Measurements from ENCODE around the gene ABCB9.

Gene ABCB9

DNA sequence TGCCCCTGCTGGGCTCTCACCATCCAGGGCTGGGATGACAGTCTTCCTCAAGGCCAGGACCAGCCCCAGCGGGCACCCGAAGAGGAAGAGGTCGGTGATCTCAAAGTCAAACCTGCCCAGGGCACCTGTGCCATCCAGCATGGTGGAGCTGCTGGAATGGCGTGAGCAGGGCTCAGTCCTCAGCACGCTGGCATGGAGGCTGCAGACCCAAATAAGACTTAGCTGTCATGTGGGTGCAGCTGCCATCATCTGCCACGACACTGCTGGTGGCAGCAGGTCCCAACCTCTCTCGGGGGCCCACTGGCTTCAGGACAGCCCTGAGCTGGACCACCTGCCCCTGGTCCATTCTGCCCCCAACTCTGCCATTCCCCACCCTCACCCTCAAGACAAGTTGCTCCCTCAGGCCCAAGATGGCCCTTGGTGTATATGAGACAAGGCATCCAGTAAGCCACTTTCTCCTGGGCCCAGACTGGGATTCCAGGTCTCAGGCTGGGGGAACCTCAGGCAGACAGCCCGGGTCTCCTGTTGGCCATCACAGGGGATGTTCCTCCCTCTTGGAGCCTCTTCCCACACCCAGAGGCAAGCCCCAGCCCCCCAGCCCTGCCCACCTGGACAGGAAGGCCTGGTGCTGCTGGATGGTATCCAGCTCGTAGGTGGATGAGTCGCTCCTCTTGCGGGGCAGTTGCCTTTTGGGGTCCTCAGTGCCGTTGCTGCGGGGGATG lies 28.7 kb upstream of the ABCB9 start:
- no peak for DNase-seq

DNA sequence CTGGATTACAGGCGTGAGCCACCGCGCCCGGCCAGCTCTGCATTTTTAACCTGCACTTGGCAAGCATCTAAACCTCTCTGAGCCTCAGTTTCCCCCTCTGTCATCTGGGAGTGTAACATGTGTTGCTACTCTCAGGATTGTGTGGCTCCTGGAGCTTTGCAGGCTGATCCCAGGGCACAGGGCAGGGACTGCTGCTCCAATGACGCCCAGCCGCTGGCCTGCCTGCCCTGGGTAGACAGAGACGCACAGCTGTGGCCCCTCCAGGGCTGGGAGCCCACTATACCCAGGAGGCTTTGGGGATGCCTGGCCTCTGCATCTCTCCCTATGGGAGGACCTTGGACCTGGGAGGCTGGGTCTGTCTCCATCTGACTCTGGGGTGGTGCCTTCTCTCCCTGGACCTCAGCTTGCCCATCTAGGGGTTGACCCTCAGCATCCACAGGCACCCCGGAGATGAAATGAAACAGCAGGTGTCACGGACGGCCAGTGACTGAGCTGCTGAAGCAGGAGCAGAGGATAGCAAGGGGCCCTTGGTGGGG lies 27.9 kb upstream of the ABCB9 start:
- DNase-seq: no peak

DNA sequence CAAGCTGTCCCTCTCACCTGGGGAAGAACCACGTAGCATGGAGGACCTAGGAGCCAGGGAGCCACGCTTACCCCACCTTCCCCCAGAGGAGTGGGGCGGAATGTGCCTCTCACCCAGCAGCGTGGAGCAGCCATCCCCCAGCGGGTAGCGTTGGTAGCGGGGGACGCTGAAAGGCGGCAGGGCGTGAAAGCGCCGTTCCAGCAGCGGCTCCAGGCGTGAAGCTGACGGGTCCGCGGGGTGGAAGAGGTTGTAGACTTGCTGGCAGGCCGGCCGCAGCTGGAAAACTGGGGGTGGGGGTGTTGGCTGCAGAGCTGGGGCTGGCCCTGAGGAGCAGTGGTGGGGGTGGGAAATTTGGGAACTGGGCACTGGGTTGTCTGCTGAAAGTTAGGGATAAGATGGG lies 26.1 kb upstream of the ABCB9 start:
- no peak for DNase-seq

DNA sequence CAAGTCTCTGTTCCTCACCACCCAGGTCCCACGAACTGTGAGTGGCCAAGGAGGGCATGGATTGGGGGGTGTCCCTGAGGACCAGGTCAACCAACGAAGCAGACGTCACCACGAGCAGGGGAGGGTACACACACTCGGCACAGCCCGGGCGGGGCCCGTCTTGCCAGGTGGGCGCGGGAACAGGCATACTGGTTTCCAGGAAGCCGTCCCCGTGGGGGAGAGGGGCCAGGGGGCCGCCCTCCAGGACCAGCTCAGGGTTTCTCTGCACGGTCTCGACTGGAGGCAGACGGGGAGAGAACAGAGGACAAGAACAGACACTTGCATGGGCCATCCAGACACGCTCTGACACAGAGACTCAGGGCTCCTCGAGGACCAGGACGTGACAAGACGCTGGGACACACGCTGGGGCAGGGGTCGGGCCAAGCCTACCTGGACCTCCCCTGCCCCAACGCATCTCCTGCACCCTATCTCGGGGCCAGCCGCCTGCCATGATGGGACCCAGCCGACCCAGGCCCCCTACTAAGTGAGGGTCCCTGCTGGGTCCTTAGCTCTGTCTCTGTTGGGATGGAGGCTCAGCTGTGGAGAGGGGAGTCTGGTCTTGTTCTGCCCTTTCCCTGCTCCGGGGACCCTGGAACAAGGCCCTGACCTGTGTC lies 25.5 kb upstream of the ABCB9 start:
- no peak for DNase-seq

DNA sequence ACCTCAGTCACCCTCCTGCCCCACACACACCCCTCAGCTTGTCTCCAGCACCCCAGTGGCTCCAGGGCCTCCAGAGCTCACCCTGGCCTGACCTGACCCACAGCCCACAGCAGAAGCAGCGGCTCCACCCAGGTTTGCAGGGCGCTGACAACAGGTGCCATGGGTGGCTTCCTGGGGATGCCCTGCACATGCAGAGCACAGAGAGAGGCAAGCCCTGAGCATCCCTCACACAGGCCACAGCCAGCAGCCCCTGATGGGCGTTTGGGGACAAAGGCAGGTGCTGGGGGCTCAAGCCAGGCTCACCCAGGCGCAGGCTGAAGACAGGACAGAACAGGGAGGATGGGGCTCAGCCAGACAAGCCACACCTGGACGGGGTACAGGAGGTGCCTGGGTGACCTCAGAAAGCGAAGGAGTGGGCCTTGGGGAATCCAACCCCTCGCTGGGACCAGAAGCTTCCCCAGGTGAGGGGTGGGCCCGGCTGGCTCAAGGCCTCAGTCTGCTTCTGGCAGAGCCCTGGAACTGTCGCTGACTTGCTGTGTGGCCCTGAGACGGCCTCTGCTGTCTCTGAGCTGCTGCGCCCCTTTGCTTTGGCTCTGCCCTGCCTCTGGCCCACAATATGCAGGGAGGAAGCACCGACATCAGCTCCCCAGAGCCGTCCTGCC lies 24.8 kb upstream of the ABCB9 start:
- no peak for DNase-seq

DNA sequence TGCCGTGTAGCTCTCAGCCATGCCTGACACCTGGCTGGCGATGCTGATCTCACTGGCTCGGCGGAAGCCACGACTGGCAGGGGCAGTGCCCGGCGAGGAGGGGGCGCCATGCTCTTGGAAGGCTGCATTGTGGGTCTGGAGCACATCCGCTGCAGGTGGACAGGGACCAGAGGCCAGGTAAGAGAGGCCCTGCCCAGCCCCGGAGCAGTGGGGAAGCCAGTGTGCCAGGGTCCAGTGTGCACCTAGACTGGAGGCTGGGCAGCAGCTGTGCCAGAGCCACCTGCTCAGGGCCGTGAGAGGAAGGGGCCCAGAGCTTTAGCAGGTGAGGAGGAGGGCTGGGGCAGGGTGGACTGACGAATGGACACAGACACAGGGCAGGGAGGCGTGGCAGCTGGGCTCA lies 24.3 kb upstream of the ABCB9 start:
- DNase-seq: no peak

DNA sequence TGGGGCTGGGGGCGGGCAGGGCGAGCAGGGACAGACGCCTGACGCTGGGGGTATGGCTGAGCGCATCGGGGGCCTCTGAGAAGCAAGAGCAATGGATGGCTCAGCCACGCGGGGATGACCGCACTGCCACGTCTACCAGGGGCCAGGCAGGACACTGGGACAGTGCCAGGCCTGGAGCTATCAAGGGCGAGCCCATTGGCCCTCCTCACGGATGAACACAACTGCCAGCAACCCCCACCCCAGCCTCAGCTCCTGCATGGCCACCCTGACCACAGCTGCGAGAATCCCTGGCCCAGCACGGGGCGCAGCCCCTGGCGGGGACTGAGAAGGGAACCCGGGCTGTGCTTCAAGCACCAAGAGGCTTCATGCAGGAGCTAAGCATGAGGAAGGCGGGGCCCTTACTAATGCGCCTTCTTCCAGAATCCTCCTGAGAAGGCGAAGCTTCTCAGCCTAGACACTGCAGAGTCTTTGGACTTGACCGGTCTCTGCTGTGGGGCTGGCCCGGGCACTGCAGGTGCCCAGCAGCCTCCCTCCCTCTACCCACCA lies 23.7 kb upstream of the ABCB9 start:
- no peak for DNase-seq

DNA sequence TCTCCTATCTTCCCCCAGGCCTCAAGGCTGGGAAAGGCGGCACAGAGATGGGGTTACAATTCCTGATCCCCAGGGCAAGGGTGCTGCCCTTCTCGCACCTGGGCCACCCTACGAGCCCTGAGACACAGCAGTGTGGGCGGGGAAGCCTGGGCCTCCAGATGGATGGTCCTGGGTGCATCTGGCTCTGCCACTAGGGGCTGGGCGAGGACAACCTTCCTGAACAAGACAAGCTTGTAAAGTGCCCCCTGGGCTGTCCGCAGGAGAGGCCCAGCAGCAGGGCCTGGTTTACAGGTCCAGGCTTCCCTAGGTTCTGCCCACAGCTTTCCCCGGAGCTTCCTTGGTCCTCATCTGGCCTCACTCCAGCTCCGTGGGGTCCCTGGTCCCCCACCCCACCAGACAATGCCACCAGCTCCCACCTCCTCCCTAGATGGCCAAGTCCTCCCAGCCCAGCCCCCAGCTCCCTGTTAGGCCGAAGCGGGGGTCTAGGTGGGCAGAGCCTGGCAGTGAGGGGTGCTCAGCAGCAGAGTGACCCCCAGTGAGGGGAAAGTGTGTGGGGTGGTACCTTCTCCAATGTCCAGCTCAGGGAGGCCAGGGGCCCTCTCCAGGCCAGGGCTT lies 23.1 kb upstream of the ABCB9 start:
- no peak for DNase-seq

DNA sequence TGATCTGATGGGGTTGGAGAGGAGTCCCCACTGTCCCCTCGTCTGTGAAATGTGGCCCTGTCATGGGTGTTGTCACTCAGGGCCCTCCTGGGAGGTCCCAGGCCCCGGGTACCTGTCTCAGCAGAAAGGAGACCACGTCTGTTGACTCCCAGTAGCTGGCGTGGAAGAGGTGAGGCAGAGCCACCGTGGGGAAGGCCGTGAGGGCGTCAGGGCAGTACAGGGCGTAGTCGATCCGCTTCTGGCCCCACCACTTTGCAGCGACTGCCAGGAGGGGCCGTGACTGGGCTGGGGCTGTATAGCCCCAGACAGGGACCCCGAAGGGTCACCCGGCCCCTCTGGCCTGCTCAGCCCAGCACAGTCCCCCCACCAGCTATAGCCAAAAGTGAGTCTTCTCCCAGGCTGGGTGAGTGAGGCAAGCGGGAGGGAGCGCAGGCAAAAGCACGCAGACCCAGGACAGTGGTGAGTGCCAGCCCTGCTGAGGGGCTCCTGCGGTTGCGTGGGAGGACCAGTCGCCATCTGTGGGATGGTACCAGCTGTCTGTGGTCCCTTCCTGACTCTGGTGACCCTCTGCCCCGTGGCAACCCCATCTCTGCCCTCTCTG lies 22.4 kb upstream of the ABCB9 start:
- no peak for DNase-seq

DNA sequence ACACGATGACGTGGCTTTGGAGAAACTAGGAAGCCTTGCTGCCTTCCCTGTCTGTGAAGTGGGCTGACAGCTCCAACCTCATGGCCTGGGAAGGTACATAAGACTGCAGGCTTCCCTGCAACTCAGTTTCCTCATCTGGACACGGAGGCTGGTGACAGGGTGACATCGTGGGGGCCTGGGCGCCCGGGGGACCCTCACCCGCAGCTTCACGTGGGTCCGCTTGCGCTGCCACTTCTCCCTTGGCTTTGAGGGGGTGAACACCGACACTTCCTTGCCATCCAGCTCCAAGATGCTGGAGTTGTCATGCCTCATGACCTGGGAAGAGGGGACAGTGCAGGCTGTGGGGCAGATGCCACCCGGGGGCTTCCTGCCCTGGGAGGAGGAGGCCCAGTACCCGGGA lies 21.8 kb upstream of the ABCB9 start:
- no peak for DNase-seq

DNA sequence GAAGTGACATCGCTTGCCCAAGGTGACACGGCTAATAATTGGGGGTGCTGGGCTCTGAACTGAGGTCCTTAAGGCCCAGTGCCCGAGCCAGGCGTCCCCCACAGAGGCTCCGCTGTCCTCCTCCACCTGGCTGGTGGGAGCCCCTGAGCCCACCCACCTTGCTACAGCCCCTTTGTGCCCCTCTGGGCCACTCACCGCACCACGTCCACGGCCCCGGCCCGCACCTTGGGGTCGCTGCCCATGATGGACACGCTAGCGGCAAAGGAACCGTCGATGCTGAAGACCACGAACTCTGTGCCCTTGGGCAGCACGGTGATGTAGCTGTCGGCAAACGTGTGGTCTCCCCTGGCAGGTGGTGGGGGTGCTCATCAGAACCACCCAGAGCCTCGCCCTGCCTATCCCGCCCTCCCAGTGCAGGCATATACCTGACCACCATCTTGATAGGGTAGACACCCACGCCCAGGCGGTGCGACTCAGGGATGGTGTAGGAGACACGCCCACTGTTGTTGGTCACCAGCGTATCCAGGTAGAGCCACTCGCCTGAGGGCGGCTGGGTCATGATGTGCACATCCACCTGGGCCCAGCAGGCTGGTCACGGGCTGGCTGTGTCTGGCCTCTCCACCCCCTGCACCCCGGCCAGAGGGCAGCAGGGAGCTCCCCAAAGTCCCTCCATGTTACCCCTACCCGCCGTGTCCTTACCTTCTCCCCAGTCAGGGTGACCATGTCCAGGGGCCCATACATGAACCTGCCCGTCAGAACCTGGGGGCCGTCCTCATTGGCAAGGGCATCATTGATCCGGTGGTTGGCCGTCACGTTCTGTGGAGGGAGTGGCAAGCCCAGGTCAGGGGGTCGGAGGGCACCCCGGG lies 21.1 kb upstream of the ABCB9 start:
- no peak for DNase-seq

DNA sequence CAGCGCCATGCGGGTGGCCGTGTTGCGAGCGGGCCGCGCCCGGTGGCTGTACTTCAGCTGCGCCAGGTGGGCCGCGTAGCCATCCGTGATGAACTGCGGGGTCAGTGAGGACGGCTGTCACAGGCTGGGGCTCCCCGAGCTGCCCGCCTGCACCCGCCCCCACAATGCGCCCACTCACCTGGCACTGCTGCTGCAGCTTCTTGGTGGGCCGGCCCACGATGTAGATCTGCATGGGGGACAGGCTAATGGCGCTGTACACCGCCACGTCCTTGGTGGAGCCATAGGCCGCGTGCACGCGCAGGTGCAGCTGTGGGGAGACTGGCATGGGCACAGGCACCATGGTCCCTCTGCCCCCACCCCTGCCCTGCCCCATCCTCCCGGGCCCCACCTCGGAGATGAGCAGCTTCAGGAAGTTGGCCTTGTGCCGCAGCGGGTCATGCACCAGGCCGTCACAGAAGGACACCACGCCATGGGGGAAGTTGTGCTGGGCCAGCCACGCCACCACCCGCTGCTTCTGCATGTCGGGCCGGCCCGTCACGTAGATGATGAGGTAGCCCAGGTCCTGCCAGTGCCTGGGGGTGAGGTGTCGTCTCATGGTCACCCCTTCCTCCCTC lies 20.1 kb upstream of the ABCB9 start:
- DNase-seq: no peak

DNA sequence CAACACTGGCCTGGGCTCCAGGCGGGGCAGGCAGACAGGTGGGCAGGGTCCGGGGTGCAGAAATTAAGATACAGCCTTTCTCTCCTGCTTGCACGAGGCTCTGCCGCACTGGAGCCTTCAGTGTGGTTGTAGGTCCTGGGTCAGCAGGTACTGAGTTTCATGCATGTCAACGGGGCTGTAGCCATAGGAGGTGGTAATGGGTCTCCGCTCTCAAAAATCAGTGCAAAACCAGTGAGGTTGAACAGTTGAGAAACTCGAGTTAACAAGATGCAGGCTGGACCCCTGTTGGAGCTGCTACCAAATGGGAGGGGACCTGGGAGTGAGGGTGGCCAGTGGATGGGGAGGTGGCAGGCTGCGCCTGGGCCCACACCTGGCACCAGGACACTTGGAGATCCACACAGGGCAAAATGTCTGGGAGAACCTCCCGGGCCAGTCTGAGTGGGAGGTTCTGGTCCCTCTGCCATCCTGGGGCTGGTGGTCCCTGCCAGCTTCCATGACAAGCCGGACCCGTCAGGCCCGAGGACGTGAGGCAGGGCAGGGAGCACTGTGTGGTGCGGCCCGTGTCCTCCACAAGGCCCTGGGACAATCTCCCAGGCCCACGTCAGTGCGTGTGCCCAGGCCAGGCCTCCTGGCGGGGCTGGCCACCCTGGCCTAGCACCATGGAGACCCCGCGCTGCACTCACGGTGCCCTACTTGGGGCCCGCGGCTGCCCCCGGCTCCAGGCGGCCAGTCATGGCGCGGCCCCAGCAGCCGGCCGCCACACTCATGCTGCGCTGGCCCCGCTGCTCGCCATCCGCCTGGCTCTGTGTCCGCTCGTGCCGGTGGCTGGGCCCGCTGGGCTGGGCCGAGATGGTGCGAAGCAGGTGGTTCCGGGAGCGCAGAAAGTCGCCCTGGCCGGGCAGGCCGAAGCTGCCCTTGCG lies 19.3 kb upstream of the ABCB9 start:
- no peak for DNase-seq

DNA sequence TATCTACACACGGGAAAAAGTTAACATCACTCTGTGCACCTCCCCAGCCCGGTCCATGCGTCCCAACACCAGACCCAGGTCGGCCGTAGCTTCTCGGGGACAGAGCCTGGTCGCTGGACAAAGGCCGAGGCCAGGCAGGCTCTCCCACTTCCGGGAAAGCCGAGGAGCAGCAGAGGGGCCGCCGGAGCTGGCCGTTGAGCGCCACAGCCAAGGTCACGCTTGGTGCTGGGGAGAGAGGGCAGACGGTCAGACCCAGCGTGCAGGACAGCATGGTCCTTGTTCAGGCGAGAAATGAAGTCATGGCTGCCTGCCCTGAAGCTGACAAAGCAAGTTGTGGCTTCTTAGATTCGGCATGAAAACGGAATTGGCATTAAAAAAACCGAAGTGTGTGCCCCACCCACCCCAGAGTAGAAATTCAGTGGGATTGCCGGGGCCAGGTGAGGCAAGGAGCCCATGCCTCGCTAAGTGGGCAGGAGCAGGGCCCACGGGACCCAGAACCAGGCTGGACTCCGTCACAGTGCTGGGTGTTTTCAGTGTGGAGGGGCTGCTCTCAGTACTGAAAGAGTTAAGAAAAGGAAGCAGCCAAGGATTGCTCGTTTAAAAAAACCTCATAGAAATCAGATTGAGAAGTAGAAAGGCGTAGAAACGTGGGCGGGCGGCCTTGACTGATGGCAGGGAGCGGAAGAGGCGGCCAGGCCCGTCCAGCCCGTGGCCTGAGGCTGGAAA lies 18.5 kb upstream of the ABCB9 start:
- no peak for DNase-seq

DNA sequence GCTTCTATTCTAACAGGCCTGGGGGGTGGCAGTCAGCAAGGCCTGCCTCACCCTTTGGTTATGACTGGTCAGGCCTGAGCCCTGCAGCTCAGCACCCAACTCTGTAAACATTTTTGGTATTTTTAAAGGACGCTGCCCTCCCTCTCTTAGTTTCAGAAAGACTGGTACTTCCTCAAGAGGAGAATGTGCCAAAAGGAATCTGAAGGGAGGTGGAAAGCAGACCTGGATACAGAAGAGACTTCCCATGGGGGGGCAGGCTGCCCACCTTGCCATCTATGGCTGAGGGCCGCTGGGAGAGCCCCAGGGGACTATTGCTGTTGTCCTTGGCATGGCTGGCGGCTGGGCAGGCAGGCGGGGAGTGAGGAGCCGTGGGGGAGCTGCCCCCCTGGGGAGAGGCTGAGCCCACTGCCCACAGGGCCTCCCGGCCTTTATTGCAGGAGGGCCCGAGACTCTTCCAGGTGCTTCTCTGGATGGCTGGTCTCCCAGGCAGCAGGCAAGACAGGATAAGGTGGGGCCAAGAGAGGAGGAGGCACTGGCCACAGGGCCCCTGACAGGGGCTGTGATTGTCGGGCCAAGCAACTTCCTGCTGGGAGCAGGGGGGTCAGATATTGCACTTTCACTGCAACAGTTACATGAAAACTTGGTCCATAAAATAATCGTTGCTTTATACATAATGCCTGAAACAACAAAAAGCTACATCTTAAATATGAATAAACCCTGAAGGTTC lies 17.7 kb upstream of the ABCB9 start:
- no peak for DNase-seq

DNA sequence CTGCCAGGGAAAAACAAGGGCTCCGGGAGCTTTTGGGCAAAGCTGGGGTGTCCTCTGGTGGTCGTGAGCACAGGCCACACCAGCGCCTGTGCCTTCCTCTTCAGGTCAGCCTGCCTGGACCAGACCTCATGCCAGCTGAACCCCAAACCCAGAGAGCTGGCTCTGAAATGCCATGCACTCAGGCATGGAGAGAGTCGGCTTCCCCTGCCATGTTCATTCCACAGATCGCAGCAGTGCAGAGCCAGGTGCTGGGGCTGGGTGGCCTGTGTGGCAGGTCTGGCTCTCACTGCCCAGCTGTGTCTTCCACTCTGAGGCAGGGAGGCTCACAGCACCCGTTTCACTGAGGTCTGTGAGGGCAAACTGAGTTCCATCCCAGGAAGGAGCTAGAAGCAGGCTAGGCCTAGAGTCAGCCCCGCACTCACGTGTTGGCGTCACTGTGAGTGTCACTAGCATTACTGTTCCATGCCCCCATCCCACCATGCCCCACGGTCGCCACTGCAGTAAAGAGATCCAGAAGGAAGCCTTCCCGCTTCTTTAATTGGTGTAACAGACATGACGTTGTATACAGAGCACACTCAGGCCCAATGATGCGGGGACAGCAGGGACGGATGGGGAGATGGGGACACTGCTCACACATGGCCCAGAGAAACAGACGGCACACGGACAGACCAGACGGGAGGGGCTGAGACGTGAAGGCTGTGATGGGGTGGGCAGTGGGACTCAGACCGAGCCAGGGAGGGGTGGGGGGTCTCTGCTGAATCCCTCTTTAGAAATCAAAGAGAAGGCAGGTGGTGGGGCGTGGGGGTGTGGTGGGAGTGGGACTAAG lies 16.9 kb upstream of the ABCB9 start:
- DNase-seq: no peak

DNA sequence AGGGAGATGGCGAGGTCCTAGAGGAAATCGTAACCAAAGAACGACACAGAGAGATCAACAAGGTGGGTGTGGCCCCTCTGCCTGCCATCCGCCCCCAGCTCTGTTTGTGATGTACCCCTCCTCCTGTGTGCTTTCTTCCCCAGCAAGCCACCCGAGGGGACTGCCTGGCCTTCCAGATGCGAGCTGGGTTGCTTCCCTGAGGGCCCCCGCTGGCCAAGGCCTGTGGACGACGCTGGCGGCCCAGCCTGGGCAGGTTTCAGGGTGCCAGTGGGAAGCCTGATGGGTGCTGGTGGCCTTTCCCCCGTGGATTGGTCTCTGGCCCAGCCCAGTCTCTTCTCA lies 16.2 kb upstream of the ABCB9 start:
- DNase-seq: no peak
